ENCODE results near the gene MAP3K21. TPM values are rescaled to one million over a fixed set of nuclear protein-coding genes. Genes with fewer than 3 reads are reported as not detected.

The MAP3K21 gene
- total RNA-seq, 1 donor from 2014 or later = 0.25 TPM

GRCh38 chr1:233389893-233390292 lies 62.4 kb downstream of the MAP3K21 start:
- no peaks in the 10 kb centered on the region for H3K4me1 Mint-ChIP-seq (ENCODE audit: low read depth)
- peaks cover 3% of the 10 kb centered on the region for H3K9me3 Mint-ChIP-seq (ENCODE audit: low read depth)
- no peak overlapping the region for H3K4me3 Mint-ChIP-seq (ENCODE audit: unreplicated experiment)
- no peaks in the 10 kb centered on the region for H3K36me3 Mint-ChIP-seq (ENCODE audit: low read depth)
- no peak for TF ChIP-seq CTCF (IDR thresholded peaks at IDR 0.05)
- no peak for DNase-seq (ENCODE audit: low spot score)
- no peak overlapping the region for H3K27ac Mint-ChIP-seq (ENCODE audit: unreplicated experiment)
- H3K27me3 Mint-ChIP-seq (ENCODE audit: low read depth) = peaks cover 40% of the 10 kb centered on the region

- H3K4me1 Mint-ChIP-seq (ENCODE audit: low read depth) = no peaks in the 10 kb centered on the region
- H3K9me3 Mint-ChIP-seq (ENCODE audit: low read depth) = peaks cover 3% of the 10 kb centered on the region
- H3K27ac Mint-ChIP-seq (ENCODE audit: unreplicated experiment) = no peak overlapping the region
- no peak for DNase-seq (ENCODE audit: low spot score)
- TF ChIP-seq CTCF (IDR thresholded peaks at IDR 0.05) = no peak
- peaks cover 42% of the 10 kb centered on the region for H3K27me3 Mint-ChIP-seq (ENCODE audit: low read depth)
- no peaks in the 10 kb centered on the region for H3K36me3 Mint-ChIP-seq (ENCODE audit: low read depth)
- H3K4me3 Mint-ChIP-seq (ENCODE audit: unreplicated experiment) = no peak overlapping the region
Observed at GRCh38 chr1:233390842-233391737, 63.6 kb downstream of the MAP3K21 start.

GRCh38 chr1:233393084-233393840 lies 65.7 kb downstream of the MAP3K21 start:
- H3K36me3 Mint-ChIP-seq (ENCODE audit: low read depth) = no peaks in the 10 kb centered on the region
- no peak for TF ChIP-seq CTCF (IDR thresholded peaks at IDR 0.05)
- H3K27me3 Mint-ChIP-seq (ENCODE audit: low read depth) = peaks cover 50% of the 10 kb centered on the region
- H3K4me1 Mint-ChIP-seq (ENCODE audit: low read depth) = no peaks in the 10 kb centered on the region
- H3K27ac Mint-ChIP-seq (ENCODE audit: unreplicated experiment) = no peak overlapping the region
- DNase-seq (ENCODE audit: low spot score) = no peak
- no peak overlapping the region for H3K4me3 Mint-ChIP-seq (ENCODE audit: unreplicated experiment)
- H3K9me3 Mint-ChIP-seq (ENCODE audit: low read depth) = peaks cover 3% of the 10 kb centered on the region

- H3K4me3 Mint-ChIP-seq (ENCODE audit: unreplicated experiment) = no peak overlapping the region
- no peaks in the 10 kb centered on the region for H3K36me3 Mint-ChIP-seq (ENCODE audit: low read depth)
- H3K27ac Mint-ChIP-seq (ENCODE audit: unreplicated experiment) = no peak overlapping the region
- DNase-seq (ENCODE audit: low spot score) = no peak
- peaks cover 44% of the 10 kb centered on the region for H3K27me3 Mint-ChIP-seq (ENCODE audit: low read depth)
- H3K4me1 Mint-ChIP-seq (ENCODE audit: low read depth) = no peaks in the 10 kb centered on the region
- no peaks in the 10 kb centered on the region for H3K9me3 Mint-ChIP-seq (ENCODE audit: low read depth)
- no peak for TF ChIP-seq CTCF (IDR thresholded peaks at IDR 0.05)
Observed at GRCh38 chr1:233393926-233394680, 66.6 kb downstream of the MAP3K21 start.
